Activated CD8-positive, alpha-beta memory T cell treated with anti-CD3 and anti-CD28 coated beads for 24 hours (primary cell): ENCODE results near the gene SSUH2.

Source experiments
- DNase-seq: peaks from one replicate; pipeline ENCODE4 v3.0.0-alpha.2; 2020

The SSUH2 gene

GRCh38 chr3:8578282-8578681 lies 66.3 kb downstream of the SSUH2 start:
- no peak for DNase-seq

DNA sequence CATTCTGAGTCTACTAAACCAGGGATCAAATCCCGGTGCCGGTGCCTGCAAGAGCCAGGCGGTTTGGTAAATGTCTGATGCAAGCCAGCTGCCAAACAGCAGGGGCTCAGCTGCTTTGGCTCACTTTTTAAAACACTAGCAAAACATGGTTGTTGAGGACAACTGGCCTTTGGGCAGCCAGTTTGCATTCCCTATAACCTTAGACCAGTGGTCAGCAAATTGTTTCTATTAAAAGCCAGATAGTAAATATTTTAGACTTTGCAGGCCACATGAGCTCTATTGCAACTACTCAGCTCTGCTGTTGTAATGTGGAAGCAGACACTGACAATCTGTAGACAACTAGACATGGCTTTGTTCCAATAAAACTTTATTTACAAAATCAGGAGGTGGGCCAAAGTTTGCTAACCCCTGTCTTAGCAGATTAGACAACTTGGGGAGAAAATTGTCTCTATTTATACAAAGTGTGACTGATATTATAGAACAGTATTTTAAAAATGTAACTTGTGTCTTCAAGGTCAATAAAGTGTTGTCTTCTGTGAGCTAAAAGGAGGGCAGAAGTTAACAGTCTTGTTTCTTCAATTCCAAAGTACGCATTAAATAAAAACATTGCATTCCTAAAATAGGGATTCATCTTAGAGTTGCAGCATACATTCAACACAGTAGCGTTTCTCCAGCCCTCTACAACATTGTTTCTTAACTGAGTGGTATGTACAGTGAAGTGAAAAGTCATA lies 67.6 kb downstream of the SSUH2 start:
- DNase-seq = no peak

DNA sequence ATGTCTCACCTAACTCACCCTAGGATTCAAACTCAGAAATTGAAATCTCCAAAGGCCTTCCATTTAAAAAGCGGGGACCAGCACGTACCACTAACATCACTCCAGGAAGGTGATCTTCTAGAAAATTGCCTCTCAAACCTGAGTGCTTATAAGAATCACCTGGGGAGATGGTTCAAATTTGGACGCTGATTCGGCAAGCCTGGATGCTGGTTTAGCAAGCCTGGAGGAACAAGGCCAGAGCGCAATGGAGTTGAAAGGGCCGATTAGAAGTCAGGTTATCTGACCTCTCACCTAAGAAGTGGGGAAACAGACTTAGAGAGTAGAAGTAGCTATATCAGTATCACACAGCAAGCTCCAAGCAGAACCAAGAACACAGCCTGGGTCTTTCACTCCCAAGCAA lies 68.2 kb downstream of the SSUH2 start:
- DNase-seq = no peak

DNA sequence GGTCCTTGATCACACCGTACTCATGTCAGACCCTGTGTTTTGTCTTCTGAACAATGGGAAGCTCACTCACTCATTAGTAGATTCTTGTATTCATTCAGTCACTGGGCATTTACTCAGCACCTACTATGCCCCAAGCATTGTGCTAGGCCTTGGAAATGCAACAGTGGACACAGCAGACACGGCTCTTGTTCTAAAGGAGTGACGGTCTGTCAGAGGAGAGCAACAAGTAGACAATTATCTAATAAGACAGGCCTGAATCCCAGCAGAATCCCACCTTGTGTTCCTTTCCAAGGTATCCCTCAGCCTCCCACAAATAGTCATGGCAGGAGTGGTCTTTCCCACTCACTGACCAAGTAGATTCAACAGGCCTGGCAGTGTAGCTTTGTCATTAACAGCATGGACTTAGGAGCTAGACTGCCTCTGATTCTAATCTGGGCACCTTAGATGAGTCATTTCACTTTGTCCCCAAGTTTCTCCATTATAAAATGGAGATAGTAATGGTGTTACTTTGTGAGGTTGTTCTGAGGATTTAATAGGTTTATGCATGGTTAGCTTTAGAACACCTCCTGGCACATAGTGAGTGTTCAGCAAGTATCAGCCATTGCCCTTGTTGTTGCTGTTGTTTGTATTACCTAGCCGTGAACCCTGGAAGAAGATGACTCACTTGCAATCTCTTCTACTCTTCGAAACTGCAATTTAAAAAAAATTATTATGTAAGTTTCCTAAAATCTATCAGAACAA lies 69.1 kb downstream of the SSUH2 start:
- DNase-seq = no peak

DNA sequence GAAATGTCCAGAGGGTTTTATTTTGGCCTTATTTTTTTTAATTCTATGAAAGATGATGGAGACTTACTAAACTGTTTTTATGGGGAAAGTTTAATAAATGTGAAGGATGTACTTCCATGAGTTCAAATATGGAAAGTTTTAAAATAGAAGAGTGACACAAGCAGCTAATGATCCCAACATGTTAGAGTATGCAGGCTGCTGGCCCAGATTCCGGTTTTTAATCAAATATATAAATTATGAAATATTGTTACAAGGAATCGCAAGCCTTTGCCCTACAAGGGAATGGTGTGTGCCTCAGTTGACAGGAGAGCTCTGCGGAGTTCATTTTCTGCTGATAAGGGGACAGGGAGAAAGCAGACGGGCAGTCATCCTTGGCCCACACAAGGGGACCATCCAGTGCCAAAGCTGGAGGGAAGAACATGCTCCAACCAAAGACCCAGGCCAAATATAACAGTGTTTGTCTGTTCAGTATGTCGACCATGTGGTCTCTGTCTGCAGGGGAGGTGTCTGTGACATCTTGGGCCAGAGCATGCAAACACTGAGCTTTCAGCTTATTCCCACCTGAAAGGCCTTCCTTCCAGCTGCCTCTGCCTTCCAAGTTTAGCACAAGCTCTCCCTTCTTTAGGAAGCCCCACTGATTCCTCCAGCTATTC lies 69.8 kb downstream of the SSUH2 start:
- no peak for DNase-seq

- DNase-seq = no peak
Measured at GRCh38 chr3:8574040-8574669, 70.4 kb downstream of the SSUH2 start.

GRCh38 chr3:8573342-8573926 lies 71.2 kb downstream of the SSUH2 start:
- DNase-seq = no peak

DNA sequence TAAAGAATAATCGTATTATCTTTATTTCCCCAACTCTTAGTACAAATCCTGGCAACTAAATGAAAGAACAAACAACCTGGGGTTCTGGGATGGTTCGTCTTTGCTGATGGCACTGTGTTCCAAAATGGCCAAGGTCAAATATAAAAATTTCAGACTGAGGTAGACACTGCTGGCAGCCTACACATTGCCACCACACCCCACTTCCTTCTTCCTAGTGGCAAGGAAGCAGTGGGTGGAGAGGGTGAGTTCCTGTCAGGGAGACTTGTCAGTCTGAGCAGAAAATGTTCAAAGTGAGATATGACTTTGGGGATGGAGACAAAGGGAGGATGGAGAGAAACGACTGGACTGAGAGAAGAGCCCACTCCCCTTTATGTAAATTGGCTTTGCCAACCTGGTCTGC lies 73.3 kb downstream of the SSUH2 start:
- DNase-seq = no peak
